Astrocyte of the spinal cord (primary cell): ENCODE data around the gene UBE2E2.
"Not testable (repeated sequence)": the region's sequence is repeated elsewhere in the genome, so short reads cannot be mapped to it uniquely, and the experiment has no call there.

Experiments used
- DNase-seq: peaks from one replicate; pipeline ENCODE4 v3.0.0; 2011; ENCODE audit warnings: low read depth, low spot score
- H3K4me3 ChIP-seq: 2 replicates; pipeline ENCODE4 v1.5.1; 2011; ENCODE audit warnings: low read depth, mild to moderate bottlenecking, low read length, moderate library complexity
- in situ Hi-C: cut with HindIII; loops from 2 replicates; pipeline ENCODE4 v1.10.0; 2017; ENCODE audit warnings: low sequenced_read_pairs
- TF ChIP-seq, protein P1 (sequence below): IDR thresholded peaks from 2 replicates; pipeline ENCODE4 v1.5.1; 2012; ENCODE audit warnings: low read depth, mild to moderate bottlenecking, low read length, inconsistent platforms

UBE2E2 gene

GRCh38 chr3:23172059-23172458 is 31.1 kb upstream of the UBE2E2 start:
- in situ Hi-C loops: no loop called here
- DNase-seq: no peak
- no peak overlapping the region for H3K4me3 ChIP-seq
- TF ChIP-seq, protein P1, sequence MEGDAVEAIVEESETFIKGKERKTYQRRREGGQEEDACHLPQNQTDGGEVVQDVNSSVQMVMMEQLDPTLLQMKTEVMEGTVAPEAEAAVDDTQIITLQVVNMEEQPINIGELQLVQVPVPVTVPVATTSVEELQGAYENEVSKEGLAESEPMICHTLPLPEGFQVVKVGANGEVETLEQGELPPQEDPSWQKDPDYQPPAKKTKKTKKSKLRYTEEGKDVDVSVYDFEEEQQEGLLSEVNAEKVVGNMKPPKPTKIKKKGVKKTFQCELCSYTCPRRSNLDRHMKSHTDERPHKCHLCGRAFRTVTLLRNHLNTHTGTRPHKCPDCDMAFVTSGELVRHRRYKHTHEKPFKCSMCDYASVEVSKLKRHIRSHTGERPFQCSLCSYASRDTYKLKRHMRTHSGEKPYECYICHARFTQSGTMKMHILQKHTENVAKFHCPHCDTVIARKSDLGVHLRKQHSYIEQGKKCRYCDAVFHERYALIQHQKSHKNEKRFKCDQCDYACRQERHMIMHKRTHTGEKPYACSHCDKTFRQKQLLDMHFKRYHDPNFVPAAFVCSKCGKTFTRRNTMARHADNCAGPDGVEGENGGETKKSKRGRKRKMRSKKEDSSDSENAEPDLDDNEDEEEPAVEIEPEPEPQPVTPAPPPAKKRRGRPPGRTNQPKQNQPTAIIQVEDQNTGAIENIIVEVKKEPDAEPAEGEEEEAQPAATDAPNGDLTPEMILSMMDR: no peak

- TF ChIP-seq, protein P1: no peak
- in situ Hi-C loops: no loop called here
- DNase-seq: no peak
- no peak overlapping the region for H3K4me3 ChIP-seq
Observed at GRCh38 chr3:23174426-23175039, 28.6 kb upstream of the UBE2E2 start.

GRCh38 chr3:23175341-23176083 is 27.6 kb upstream of the UBE2E2 start:
- in situ Hi-C loops: no loop called here
- TF ChIP-seq, protein P1: no peak
- no peak overlapping the region for H3K4me3 ChIP-seq

DNA sequence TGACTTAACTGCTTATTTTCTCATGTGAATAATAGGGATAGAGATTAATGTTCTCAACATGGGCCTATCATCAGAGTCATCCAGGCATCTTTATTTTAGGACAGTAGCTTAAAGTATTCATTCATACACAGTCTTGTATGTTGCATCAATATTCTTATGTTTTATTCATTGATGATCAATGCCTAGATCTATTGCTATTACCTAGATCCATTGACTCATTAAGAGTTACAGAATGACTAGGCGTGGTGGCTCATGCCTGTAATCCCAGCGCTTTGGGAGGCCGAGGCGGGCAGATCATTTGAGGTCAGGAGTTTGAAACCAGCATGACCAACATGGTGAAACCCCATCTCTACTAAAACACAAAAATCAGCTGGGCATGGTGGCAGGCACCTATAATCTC is 26.3 kb upstream of the UBE2E2 start:
- H3K4me3 ChIP-seq, DNase-seq, in situ Hi-C loops: not testable (repeated sequence)

More at GRCh38 chr3:23175341-23176083, 27.6 kb upstream of the UBE2E2 start:
- peak; percentile 29 for DNase-seq

GRCh38 chr3:23182996-23183513 is 20.1 kb upstream of the UBE2E2 start:
- H3K4me3 ChIP-seq: no peak overlapping the region
- in situ Hi-C loops: no loop called here
- TF ChIP-seq, protein P1: no peak
- no peak for DNase-seq

DNA sequence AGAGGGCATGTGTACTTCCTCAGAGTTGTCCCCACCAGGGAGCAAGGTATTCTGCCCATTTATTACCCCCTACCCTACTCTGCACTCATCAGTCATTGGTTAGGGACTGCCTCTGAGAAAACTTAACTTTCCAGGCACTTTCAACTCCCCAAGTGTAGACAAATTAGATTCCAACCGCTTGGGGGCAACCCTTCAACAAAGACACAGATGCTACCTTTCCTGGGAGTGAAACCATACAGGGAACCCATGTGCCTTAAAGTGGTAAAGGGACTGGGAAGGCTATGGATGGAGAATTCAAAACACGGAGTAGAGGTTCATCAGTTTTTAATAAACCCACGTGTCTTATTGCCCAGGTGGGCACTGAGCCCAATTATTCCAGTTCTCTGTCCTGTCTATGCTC is 19.4 kb upstream of the UBE2E2 start:
- TF ChIP-seq, protein P1: peak; percentile 64
- no peak overlapping the region for H3K4me3 ChIP-seq
- peak; percentile 62 for DNase-seq
- in situ Hi-C loops: no loop called here

DNA sequence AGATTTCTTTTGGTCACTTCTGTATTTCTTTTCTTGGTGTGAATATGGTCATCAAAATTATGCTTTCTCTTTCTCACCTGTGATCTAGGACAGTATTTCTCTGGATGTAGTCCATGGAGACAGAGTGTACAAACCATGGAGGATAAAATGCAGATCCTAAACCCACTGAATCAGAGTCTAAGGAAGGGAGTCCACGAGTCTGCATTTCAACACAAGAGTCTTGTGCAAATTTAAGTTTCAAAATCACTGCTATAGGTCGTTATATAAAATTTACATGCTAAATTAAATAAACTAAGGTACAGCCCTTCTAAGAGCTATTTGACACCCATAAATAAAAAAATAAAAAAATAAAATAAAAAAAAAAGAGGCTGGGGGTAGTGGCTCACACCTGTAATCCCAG is 17.3 kb upstream of the UBE2E2 start:
- DNase-seq: no peak
- in situ Hi-C loops: no loop called here
- TF ChIP-seq, protein P1: no peak
- H3K4me3 ChIP-seq: no peak overlapping the region
